Vagina (tissue), 2 donors: ENCODE measurements around the gene EPC2. TPM values are rescaled to one million over a fixed set of nuclear protein-coding genes. Genes with fewer than 3 reads are reported as not detected.
A peak's percentile ranks its signal among the peaks of the same experiment; 100 is the strongest.

Source experiments
- DNase-seq, 2 donors: peaks; one replicate each; pipeline ENCODE4 v3.0.0-alpha.2; 2017; ENCODE audit errors: extremely low spot score in 2 of 2
- H3K27ac ChIP-seq: fragments of 200-600 bp; sonication (generic); one replicate; pipeline ENCODE4 v1.5.1; 2019
- H3K27me3 ChIP-seq: fragments of 200-600 bp; sonication (generic); one replicate; pipeline ENCODE4 v1.5.1; 2019
- H3K36me3 ChIP-seq, 2 donors: fragments of 200-600 bp; sonication (generic); one replicate each; pipeline ENCODE4 v1.5.1; 2017 to 2019
- H3K4me1 ChIP-seq: fragments of 200-600 bp; sonication (generic); one replicate; pipeline ENCODE4 v1.5.1; 2019
- H3K4me3 ChIP-seq, 2 donors: fragments of 200-600 bp; sonication (generic); 1 replicate in 1 of 2; 2 replicates in 1 of 2; pipeline ENCODE4 v1.5.1; 2016 to 2019
- H3K9me3 ChIP-seq: fragments of 200-600 bp; sonication (generic); one replicate; pipeline ENCODE4 v1.5.1; 2019
- CTCF ChIP-seq, 3 experiments: fragments of 450-650 bp in 2 of 3; fragments of 200-600 bp in 1 of 3; sonication (generic) in 1 of 3; IDR thresholded peaks; one replicate each; pipeline ENCODE4 v1.5.1; 2017 to 2019; ENCODE audit warnings: antibody characterized with exemption in 3 of 3, mild to moderate bottlenecking in 2 of 3, moderate library complexity in 2 of 3
- POLR2A ChIP-seq, 2 donors: fragments of 450-650 bp; IDR thresholded peaks; one replicate each; pipeline ENCODE4 v1.6.1; 2017; ENCODE audit warnings: antibody characterized with exemption in 2 of 2, mild to moderate bottlenecking in 2 of 2, moderate library complexity in 2 of 2
- POLR2AphosphoS5 ChIP-seq, 2 donors: sonication (generic); formaldehyde crosslinking; IDR thresholded peaks; one replicate each; pipeline ENCODE4 v1.9.0; 2017; ENCODE audit warnings: antibody characterized with exemption in 2 of 2, mild to moderate bottlenecking in 2 of 2, low read depth in 1 of 2; ENCODE audit not compliant: insufficient read depth in 1 of 2
- intact Hi-C: fragments of 100-400 bp; cut with DNase I; formaldehyde crosslinking; loops from one replicate; pipeline ENCODE4 v1.15.1; 2023
- total RNA-seq: library from RNA; depleted of rRNA; stranded (reverse); fragments of >200 nt; gene quantifications from one replicate; pipeline ENCODE4 v1.2.3, GENCODE V29; 2016

EPC2 gene
- total RNA-seq, result 31.9 TPM

GRCh38 chr2:148643998-148644882 is at the start of gene EPC2:
Gene EPC2, plus strand, starts transcription at chr2:148644751. Its CDS starts 267 bp downstream, at chr2:148645018.
- H3K4me3 ChIP-seq, result peak within 1 kb of the TSS; percentile 75 to 81
- intact Hi-C loops, result no loop called here
- TF ChIP-seq POLR2AphosphoS5 (IDR thresholded peaks at IDR 0.05; ENCODE audit: insufficient read depth in 1 of 2, low read depth in 1 of 2) (no peak), CTCF (IDR thresholded peaks at IDR 0.05) (no peak), POLR2A (IDR thresholded peaks at IDR 0.05) (no peak)
- no peaks in the 10 kb centered on the region for H3K9me3 ChIP-seq
- no peaks in the 10 kb centered on the region for H3K36me3 ChIP-seq
- peak within 1 kb of the TSS; percentile 99 for H3K27ac ChIP-seq
- no peaks in the 10 kb centered on the region for H3K27me3 ChIP-seq
- no peak for DNase-seq
- peaks cover 43% of the 10 kb centered on the region for H3K4me1 ChIP-seq

DNA sequence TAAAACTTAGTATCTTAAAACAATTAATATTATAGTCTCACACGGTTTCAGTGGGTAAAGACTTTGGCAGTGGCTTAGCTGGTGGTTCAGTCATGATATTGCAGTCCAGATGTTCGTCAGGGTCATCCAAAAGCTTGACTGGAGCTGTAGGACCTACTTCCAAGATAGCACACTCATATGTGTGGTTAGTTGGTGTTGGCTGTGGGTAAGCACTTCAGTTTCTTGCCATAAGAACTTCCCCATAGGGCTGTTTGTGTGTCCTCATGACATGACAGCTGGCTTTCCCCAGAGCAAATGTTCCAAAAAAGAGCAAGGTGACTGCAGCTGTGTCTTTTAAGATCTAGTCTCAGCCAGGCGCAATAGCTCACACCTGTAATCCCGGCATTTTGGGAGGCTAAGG is 48.5 kb upstream of the EPC2 start:
- no peaks in the 10 kb centered on the region for H3K9me3 ChIP-seq
- no peak overlapping the region for H3K27ac ChIP-seq
- no peaks in the 10 kb centered on the region for H3K27me3 ChIP-seq
- intact Hi-C loops, result no loop called here
- peaks cover 10% of the 10 kb centered on the region for H3K4me1 ChIP-seq
- DNase-seq, result no peak
- no peak overlapping the region for H3K4me3 ChIP-seq
- TF ChIP-seq POLR2A (IDR thresholded peaks at IDR 0.05) (no peak), CTCF (IDR thresholded peaks at IDR 0.05) (no peak)
- no peaks in the 10 kb centered on the region for H3K36me3 ChIP-seq

DNA sequence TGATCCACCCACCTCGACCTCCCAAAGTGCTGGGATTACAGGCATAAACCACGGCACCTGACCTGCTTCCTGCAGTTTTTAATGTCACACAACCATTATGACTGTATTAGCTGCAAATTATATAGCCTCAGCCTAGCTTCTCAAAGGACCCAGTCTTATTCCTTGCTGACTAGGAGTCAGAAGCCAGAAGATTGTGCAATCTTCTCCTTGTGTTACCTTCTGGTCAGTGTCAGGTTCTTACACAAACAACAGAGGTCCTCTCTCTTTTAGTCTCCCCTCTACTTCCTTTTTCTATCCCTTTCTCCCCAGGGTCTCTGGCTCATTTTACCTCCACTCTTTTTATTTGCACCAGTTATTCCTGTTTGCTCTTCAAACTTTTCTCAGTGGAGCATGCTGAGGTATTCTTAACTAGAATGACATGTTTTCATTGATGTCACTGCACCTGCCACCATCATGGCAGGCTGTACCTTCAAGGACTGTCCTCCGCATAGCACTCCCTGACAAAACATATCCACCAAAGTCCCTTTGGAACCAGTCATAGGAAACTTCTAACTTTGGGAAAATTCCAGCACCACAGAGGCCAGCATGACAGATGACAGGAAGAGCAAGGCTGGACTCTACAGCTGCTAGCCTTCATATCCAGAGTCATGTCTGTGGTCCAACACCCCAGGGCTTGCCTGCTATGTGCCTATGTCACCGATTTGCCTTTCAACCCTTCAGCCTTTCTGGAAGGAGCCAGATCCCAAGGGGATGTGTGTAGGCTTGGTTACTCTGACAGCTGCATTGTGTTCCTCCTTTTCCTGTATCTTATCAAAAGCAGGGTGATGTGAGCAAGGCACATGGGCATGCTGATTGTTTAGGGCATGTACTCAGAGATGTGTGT is 45.2 kb upstream of the EPC2 start:
- TF ChIP-seq POLR2AphosphoS5 (IDR thresholded peaks at IDR 0.05; ENCODE audit: insufficient read depth in 1 of 2, low read depth in 1 of 2), result no peak
- no peak for TF ChIP-seq POLR2A (IDR thresholded peaks at IDR 0.05)
- no peak for TF ChIP-seq CTCF (IDR thresholded peaks at IDR 0.05)
- Histone ChIP-seq H3K27me3 (no peaks in the 10 kb centered on the region), H3K36me3 (no peaks in the 10 kb centered on the region), H3K27ac (no peak overlapping the region), H3K4me1 (no peaks in the 10 kb centered on the region), H3K4me3 (no peak overlapping the region), H3K9me3 (peaks cover 4% of the 10 kb centered on the region)
- intact Hi-C loops, result no loop called here
- no peak for DNase-seq

GRCh38 chr2:148602885-148603561 is 41.5 kb upstream of the EPC2 start:
- Histone ChIP-seq H3K36me3 (no peaks in the 10 kb centered on the region), H3K27ac (no peak overlapping the region), H3K9me3 (peaks cover 4% of the 10 kb centered on the region), H3K4me3 (no peak overlapping the region), H3K27me3 (no peaks in the 10 kb centered on the region), H3K4me1 (no peaks in the 10 kb centered on the region)
- no peak for TF ChIP-seq POLR2AphosphoS5 (IDR thresholded peaks at IDR 0.05; ENCODE audit: insufficient read depth in 1 of 2, low read depth in 1 of 2)
- TF ChIP-seq CTCF (IDR thresholded peaks at IDR 0.05), result no peak
- TF ChIP-seq POLR2A (IDR thresholded peaks at IDR 0.05), result no peak
- no peak for DNase-seq
- intact Hi-C loops, result no loop called here
